ENCODE data around the gene RBM15B. TPM values are rescaled to one million over a fixed set of nuclear protein-coding genes. Genes with fewer than 3 reads are reported as not detected.

Gene RBM15B
- polyA plus RNA-seq, 3 donors, result 7.1 to 10.3 (median 9.1) TPM

GRCh38 chr3:51354172-51354571, 36.9 kb upstream of the RBM15B start:
- Histone ChIP-seq H3K4me2 (replicated peaks; ENCODE audit: extremely low read depth, low read length, poor library complexity, severe bottlenecking) (no peak overlapping the region), H3K9me3 (replicated peaks in 1 of 2; ENCODE audit: control insufficient read depth in 1 of 2, insufficient read depth in 1 of 2, low read length in 2 of 2) (no peaks in the 10 kb centered on the region), H3K27ac (ENCODE audit: low read depth in 1 of 2, low read length in 2 of 2) (no peak overlapping the region), H3K79me2 (ENCODE audit: insufficient read depth, low read length) (no peaks in the 10 kb centered on the region), H3K4me3 (replicated peaks in 1 of 3; ENCODE audit: low read depth in 2 of 3, low read length in 3 of 3) (no peak overlapping the region), H3K36me3 (replicated peaks in 1 of 2; ENCODE audit: control insufficient read depth in 1 of 2, insufficient read depth in 2 of 2, low read length in 2 of 2) (no peaks in the 10 kb centered on the region), H2AFZ (ENCODE audit: insufficient read depth, low read depth, low read length, poor library complexity, severe bottlenecking) (no peak overlapping the region), H3K4me1 (ENCODE audit: control insufficient read depth in 1 of 2, insufficient read depth in 2 of 2, low read length in 2 of 2) (no peaks in the 10 kb centered on the region), H4K20me1 (ENCODE audit: insufficient read depth, low read length) (no peaks in the 10 kb centered on the region), H3K9ac (ENCODE audit: insufficient read depth, low read length, poor library complexity, severe bottlenecking) (no peak overlapping the region), H3K27me3 (ENCODE audit: control insufficient read depth in 2 of 2, insufficient read depth in 2 of 2, low read length in 2 of 2) (no peaks in the 10 kb centered on the region)
- Mint-ChIP-seq H3K27ac (no peak overlapping the region), H3K4me3 (no peak overlapping the region), H3K4me1 (no peaks in the 10 kb centered on the region), H3K9me3 (peaks cover 0 to 4% (median 0%) of the 10 kb centered on the region in 7 donors), H3K36me3 (no peaks in the 10 kb centered on the region), H3K27me3 (ENCODE audit: low read depth in 3 of 3) (peaks cover 0 to 1% (median 0%) of the 10 kb centered on the region in 3 donors)
- 96% methylated on average over 2 of the region's 2 CpGs for WGBS (ENCODE audit: insufficient coverage)
- intact Hi-C loops (cut with micrococcal nuclease), result no loop called here
- DNase-seq, result no peak
- no peak for TF ChIP-seq CTCF (IDR thresholded peaks at IDR 0.05)

- H3K9me3 Mint-ChIP-seq, result peaks cover 0 to 4% (median 0%) of the 10 kb centered on the region in 7 donors
- 82% methylated on average over 4 of the region's 9 CpGs for WGBS (ENCODE audit: insufficient coverage)
- no peak overlapping the region for H2AFZ ChIP-seq (ENCODE audit: insufficient read depth, low read depth, low read length, poor library complexity, severe bottlenecking)
- intact Hi-C loops (cut with micrococcal nuclease), result no loop called here
- no peak overlapping the region for H3K4me3 ChIP-seq (replicated peaks in 1 of 3; ENCODE audit: low read depth in 2 of 3, low read length in 3 of 3)
- no peaks in the 10 kb centered on the region for H3K4me1 ChIP-seq (ENCODE audit: control insufficient read depth in 1 of 2, insufficient read depth in 2 of 2, low read length in 2 of 2)
- no peaks in the 10 kb centered on the region for H4K20me1 ChIP-seq (ENCODE audit: insufficient read depth, low read length)
- no peak for DNase-seq
- H3K9me3 ChIP-seq (replicated peaks in 1 of 2; ENCODE audit: control insufficient read depth in 1 of 2, insufficient read depth in 1 of 2, low read length in 2 of 2), result no peaks in the 10 kb centered on the region
- no peak overlapping the region for H3K4me3 Mint-ChIP-seq
- TF ChIP-seq CTCF (IDR thresholded peaks at IDR 0.05), result no peak
- no peaks in the 10 kb centered on the region for H3K27me3 ChIP-seq (ENCODE audit: control insufficient read depth in 2 of 2, insufficient read depth in 2 of 2, low read length in 2 of 2)
- peaks cover 0 to 1% (median 0%) of the 10 kb centered on the region in 3 donors for H3K27me3 Mint-ChIP-seq (ENCODE audit: low read depth in 3 of 3)
- H3K4me2 ChIP-seq (replicated peaks; ENCODE audit: extremely low read depth, low read length, poor library complexity, severe bottlenecking), result no peak overlapping the region
- H3K36me3 ChIP-seq (replicated peaks in 1 of 2; ENCODE audit: control insufficient read depth in 1 of 2, insufficient read depth in 2 of 2, low read length in 2 of 2), result no peaks in the 10 kb centered on the region
- H3K27ac ChIP-seq (ENCODE audit: low read depth in 1 of 2, low read length in 2 of 2), result no peak overlapping the region
- no peaks in the 10 kb centered on the region for H3K36me3 Mint-ChIP-seq
- H3K27ac Mint-ChIP-seq, result no peak overlapping the region
- no peaks in the 10 kb centered on the region for H3K79me2 ChIP-seq (ENCODE audit: insufficient read depth, low read length)
- no peak overlapping the region for H3K9ac ChIP-seq (ENCODE audit: insufficient read depth, low read length, poor library complexity, severe bottlenecking)
- H3K4me1 Mint-ChIP-seq, result no peaks in the 10 kb centered on the region
Measured at GRCh38 chr3:51354731-51355615, 36.1 kb upstream of the RBM15B start.
